Thyroid gland (tissue), 4 donors: ENCODE measurements around the gene ASB4.

Source experiments
- POLR2A ChIP-seq, 2 donors: fragments of 450-650 bp; IDR thresholded peaks; one replicate each; pipeline ENCODE4 v1.6.1; 2017; ENCODE audit warnings: antibody characterized with exemption in 2 of 2, mild to moderate bottlenecking in 2 of 2, moderate library complexity in 1 of 2
- TF ChIP-seq, protein P1 (sequence below), 6 experiments: fragments of 200-600 bp in 3 of 6; fragments of 450-650 bp in 3 of 6; sonication (generic) in 3 of 6; IDR thresholded peaks; one replicate each; pipeline ENCODE4 v1.5.1; 2016 to 2019; ENCODE audit warnings: antibody characterized with exemption in 6 of 6, mild to moderate bottlenecking in 2 of 6, inconsistent platforms in 1 of 6, moderate library complexity in 1 of 6

DNA sequence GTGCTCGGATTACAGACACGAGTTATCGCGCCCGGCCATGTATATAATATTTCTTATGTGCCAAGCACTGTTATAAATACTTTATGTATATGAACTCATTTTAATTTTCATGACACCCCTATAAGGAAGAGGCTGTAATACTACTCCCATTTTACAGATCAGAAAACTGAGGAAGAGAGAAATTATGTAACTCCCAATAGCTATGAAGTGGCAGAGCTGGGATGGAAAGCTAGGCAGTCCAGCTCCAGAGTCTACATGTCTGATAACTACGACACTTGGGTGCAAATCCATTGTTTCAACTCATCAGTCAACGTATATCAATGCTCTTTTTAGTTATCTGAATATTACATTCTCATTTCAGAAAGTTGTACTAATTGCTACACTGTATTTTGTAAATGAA, 93.6 kb downstream of the ASB4 start:
- TF ChIP-seq, protein P1, sequence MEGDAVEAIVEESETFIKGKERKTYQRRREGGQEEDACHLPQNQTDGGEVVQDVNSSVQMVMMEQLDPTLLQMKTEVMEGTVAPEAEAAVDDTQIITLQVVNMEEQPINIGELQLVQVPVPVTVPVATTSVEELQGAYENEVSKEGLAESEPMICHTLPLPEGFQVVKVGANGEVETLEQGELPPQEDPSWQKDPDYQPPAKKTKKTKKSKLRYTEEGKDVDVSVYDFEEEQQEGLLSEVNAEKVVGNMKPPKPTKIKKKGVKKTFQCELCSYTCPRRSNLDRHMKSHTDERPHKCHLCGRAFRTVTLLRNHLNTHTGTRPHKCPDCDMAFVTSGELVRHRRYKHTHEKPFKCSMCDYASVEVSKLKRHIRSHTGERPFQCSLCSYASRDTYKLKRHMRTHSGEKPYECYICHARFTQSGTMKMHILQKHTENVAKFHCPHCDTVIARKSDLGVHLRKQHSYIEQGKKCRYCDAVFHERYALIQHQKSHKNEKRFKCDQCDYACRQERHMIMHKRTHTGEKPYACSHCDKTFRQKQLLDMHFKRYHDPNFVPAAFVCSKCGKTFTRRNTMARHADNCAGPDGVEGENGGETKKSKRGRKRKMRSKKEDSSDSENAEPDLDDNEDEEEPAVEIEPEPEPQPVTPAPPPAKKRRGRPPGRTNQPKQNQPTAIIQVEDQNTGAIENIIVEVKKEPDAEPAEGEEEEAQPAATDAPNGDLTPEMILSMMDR (IDR thresholded peaks at IDR 0.05): no peak
- no peak for TF ChIP-seq POLR2A (IDR thresholded peaks at IDR 0.05)
